ENCODE results near the gene VPS11. TPM values are rescaled to one million over a fixed set of nuclear protein-coding genes. Genes with fewer than 3 reads are reported as not detected.
A peak's percentile ranks its signal among the peaks of the same experiment; 100 is the strongest.

Gene VPS11
- total and polyA plus RNA-seq, 2 experiments from 2014 or later: 21.0 to 24.1 TPM

GRCh38 chr11:119095066-119095880 lies 27.7 kb downstream of the VPS11 start:
- Histone ChIP-seq H3K4me2 (ENCODE audit: unreplicated experiment) (peak overlapping the region; percentile 98), H3K9me3 (ENCODE audit: low read depth) (no peaks in the 10 kb centered on the region), H4K20me1 (ENCODE audit: insufficient read depth) (no peaks in the 10 kb centered on the region), H3K9me2 (ENCODE audit: insufficient read depth) (no peaks in the 10 kb centered on the region), H3K4me1 (ENCODE audit: insufficient read depth) (peaks cover 23% of the 10 kb centered on the region), H3K79me2 (ENCODE audit: insufficient read depth) (peaks cover 61% of the 10 kb centered on the region), H3K9ac (peak overlapping the region; percentile 87), H2AFZ (peak overlapping the region; percentile 41), H3F3A (ENCODE audit: insufficient read depth) (peaks cover 22% of the 10 kb centered on the region), H3K27ac (peak overlapping the region; percentile 68), H3K27me3 (replicated peaks; ENCODE audit: insufficient read depth) (no peaks in the 10 kb centered on the region), H3K4me3 (peak overlapping the region; percentile 89), H3K36me3 (ENCODE audit: low read depth) (peaks cover 10% of the 10 kb centered on the region; the same call in 1 of the 2 replicates)
- in situ Hi-C loops (cut with MboI): no loop called here
- no peak for TF ChIP-seq EZH2 (IDR thresholded peaks at IDR 0.05; ENCODE audit: insufficient read depth, poor library complexity, severe bottlenecking)
- TF ChIP-seq EZH2phosphoT487 (IDR thresholded peaks at IDR 0.05; ENCODE audit: insufficient read depth, low read depth): no peak
- 1% methylated on average over 68 to 72 of the region's 79 CpGs for WGBS, 2 experiments (ENCODE audit: low coverage in 1 of 2, low lambda C conversion rate in 2 of 2, missing lambda C conversion rate in 2 of 2)
- peak; percentile 99 for DNase-seq

- Histone ChIP-seq H3K79me2 (ENCODE audit: insufficient read depth) (peaks cover 46% of the 10 kb centered on the region), H3K9ac (peak overlapping the region; percentile 89), H3K4me2 (ENCODE audit: unreplicated experiment) (no peak overlapping the region), H3F3A (ENCODE audit: insufficient read depth) (peaks cover 31% of the 10 kb centered on the region), H3K9me3 (ENCODE audit: low read depth) (no peaks in the 10 kb centered on the region), H3K4me1 (ENCODE audit: insufficient read depth) (peaks cover 20% of the 10 kb centered on the region), H3K9me2 (ENCODE audit: insufficient read depth) (no peaks in the 10 kb centered on the region), H3K4me3 (0 out of 2 replicates have a peak overlapping the region, but pooled peaks have one; percentile 84), H3K27me3 (replicated peaks; ENCODE audit: insufficient read depth) (no peaks in the 10 kb centered on the region), H4K20me1 (ENCODE audit: insufficient read depth) (no peaks in the 10 kb centered on the region), H2AFZ (no peak overlapping the region), H3K27ac (no peak overlapping the region), H3K36me3 (ENCODE audit: low read depth) (peaks cover 10% of the 10 kb centered on the region; the same call in 1 of the 2 replicates)
- 71% methylated on average over 6 of the region's 6 CpGs for WGBS, 2 experiments (ENCODE audit: low coverage in 1 of 2, low lambda C conversion rate in 2 of 2, missing lambda C conversion rate in 2 of 2)
- DNase-seq: no peak
- in situ Hi-C loops (cut with MboI): no loop called here
- TF ChIP-seq EZH2phosphoT487 (IDR thresholded peaks at IDR 0.05; ENCODE audit: insufficient read depth, low read depth): no peak
- no peak for TF ChIP-seq EZH2 (IDR thresholded peaks at IDR 0.05; ENCODE audit: insufficient read depth, poor library complexity, severe bottlenecking)
Observed at GRCh38 chr11:119099711-119100110, 32.1 kb downstream of the VPS11 start.

DNA sequence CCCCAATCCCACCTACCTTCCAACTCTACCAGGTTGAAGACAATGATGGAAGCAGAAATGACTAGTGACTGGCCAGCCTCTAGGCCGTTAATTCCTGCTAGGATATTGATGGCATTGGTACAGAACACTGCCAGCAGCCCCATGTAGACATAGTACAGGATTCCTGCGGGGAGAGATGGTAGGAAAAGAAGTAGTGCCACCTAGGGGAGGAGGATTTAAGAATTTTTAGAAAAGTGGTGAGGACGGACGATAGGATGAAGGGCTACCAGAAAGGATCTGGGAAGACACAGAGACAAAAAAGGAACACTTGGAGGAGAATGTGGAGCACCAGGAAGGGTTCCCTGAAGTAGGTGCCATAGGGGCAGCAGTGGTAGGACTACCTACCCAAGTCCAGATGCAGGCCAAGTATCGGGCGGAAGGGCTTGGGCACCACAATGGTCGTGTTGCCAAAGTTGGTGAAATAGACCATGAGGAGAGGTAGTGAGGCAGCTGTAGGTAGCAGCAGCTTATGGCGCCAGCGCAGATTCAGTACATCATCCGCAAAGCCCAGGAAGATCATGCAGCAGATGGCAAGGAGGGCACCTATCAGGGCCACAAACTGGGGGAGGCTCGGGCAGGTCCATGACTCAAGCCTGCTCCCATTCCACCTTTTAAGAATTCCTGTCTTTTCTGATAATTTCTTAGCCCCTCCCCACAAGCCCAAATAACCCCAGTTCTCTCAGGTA lies 32.8 kb downstream of the VPS11 start:
- DNase-seq: peak; percentile 65
- H3F3A ChIP-seq (ENCODE audit: insufficient read depth): peaks cover 31% of the 10 kb centered on the region
- H2AFZ ChIP-seq: peak overlapping the region; percentile 89; the same call in 1 of the 2 replicates
- in situ Hi-C loops (cut with MboI): no loop called here
- no peak for TF ChIP-seq EZH2phosphoT487 (IDR thresholded peaks at IDR 0.05; ENCODE audit: insufficient read depth, low read depth)
- no peak for TF ChIP-seq EZH2 (IDR thresholded peaks at IDR 0.05; ENCODE audit: insufficient read depth, poor library complexity, severe bottlenecking)
- H3K4me1 ChIP-seq (ENCODE audit: insufficient read depth): peaks cover 20% of the 10 kb centered on the region
- H4K20me1 ChIP-seq (ENCODE audit: insufficient read depth): no peaks in the 10 kb centered on the region
- H3K27me3 ChIP-seq (replicated peaks; ENCODE audit: insufficient read depth): no peaks in the 10 kb centered on the region
- H3K79me2 ChIP-seq (ENCODE audit: insufficient read depth): peaks cover 40% of the 10 kb centered on the region
- no peaks in the 10 kb centered on the region for H3K9me3 ChIP-seq (ENCODE audit: low read depth)
- no peak overlapping the region; the same call in 1 of the 2 replicates for H3K27ac ChIP-seq
- peaks cover 10% of the 10 kb centered on the region; the same call in 1 of the 2 replicates for H3K36me3 ChIP-seq (ENCODE audit: low read depth)
- peak overlapping the region; percentile 84 for H3K4me3 ChIP-seq
- WGBS, 2 experiments (ENCODE audit: low coverage in 1 of 2, low lambda C conversion rate in 2 of 2, missing lambda C conversion rate in 2 of 2): 57 to 60% methylated on average over 11 of the region's 11 CpGs
- H3K9ac ChIP-seq: peak overlapping the region; percentile 89
- peak overlapping the region; percentile 92 for H3K4me2 ChIP-seq (ENCODE audit: unreplicated experiment)
- no peaks in the 10 kb centered on the region for H3K9me2 ChIP-seq (ENCODE audit: insufficient read depth)

DNA sequence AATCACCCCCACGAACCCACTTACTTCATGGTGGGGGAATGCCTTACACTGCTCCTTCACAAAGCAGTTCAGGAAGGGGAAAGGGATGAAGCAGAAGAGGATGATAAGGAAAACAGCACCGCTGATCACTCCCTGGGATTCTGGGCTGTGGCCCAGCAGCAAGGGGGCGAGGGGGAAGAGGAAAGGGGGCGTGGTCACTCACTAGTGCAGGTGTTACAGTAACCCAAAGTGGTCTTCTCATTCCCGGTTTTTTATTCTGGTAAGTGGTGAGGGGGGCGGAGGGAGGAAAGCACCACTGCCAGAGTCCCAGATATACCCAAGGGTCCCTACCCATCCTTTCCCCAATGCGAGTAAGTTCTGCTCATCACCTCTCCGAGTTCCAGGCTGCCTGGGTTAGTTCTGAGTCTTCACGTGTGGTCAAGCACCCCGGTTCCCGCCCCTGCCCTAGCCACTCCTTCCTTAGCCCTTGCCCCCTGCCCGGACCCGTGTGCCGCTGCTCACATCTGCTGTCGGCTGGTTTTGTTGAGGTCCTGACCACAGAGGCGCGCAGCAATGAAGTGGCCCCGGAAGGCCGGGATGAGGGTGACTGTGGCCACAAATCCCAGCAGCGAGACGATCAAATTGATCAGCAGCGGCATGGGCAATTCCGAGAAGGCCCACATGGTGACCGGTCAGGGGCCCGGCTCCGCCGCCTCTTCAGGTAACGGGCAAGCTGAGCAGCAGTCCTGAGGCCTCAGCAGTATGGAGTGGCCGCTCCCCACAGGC lies 33.6 kb downstream of the VPS11 start:
- peaks cover 27% of the 10 kb centered on the region for H3F3A ChIP-seq (ENCODE audit: insufficient read depth)
- peak overlapping the region; percentile 89 for H2AFZ ChIP-seq
- peaks cover 40% of the 10 kb centered on the region for H3K79me2 ChIP-seq (ENCODE audit: insufficient read depth)
- peaks cover 15% of the 10 kb centered on the region for H3K4me1 ChIP-seq (ENCODE audit: insufficient read depth)
- H3K4me3 ChIP-seq: peak overlapping the region; percentile 84
- H3K27me3 ChIP-seq (replicated peaks; ENCODE audit: insufficient read depth): no peaks in the 10 kb centered on the region
- 1% methylated on average over 29 of the region's 29 CpGs for WGBS, 2 experiments (ENCODE audit: low coverage in 1 of 2, low lambda C conversion rate in 2 of 2, missing lambda C conversion rate in 2 of 2)
- H3K4me2 ChIP-seq (ENCODE audit: unreplicated experiment): peak overlapping the region; percentile 92
- in situ Hi-C loops (cut with MboI): no loop called here
- H3K9me2 ChIP-seq (ENCODE audit: insufficient read depth): no peaks in the 10 kb centered on the region
- DNase-seq: peak; percentile 16
- peaks cover 10% of the 10 kb centered on the region; the same call in 1 of the 2 replicates for H3K36me3 ChIP-seq (ENCODE audit: low read depth)
- TF ChIP-seq EZH2phosphoT487 (IDR thresholded peaks at IDR 0.05; ENCODE audit: insufficient read depth, low read depth) (no peak), EZH2 (IDR thresholded peaks at IDR 0.05; ENCODE audit: insufficient read depth, poor library complexity, severe bottlenecking) (no peak)
- H3K9ac ChIP-seq: peak overlapping the region; percentile 89
- no peaks in the 10 kb centered on the region for H3K9me3 ChIP-seq (ENCODE audit: low read depth)
- H4K20me1 ChIP-seq (ENCODE audit: insufficient read depth): no peaks in the 10 kb centered on the region
- H3K27ac ChIP-seq: peak overlapping the region; percentile 93
